Liver (tissue), 9 donors: ENCODE results near the gene NEIL1. TPM values are rescaled to one million over a fixed set of nuclear protein-coding genes. Genes with fewer than 3 reads are reported as not detected.
"Not testable (repeated sequence)": the region's sequence is repeated elsewhere in the genome, so short reads cannot be mapped to it uniquely, and the experiment has no call there.

ENCODE experiments used
- DNase-seq: peaks from one replicate; pipeline ENCODE4 v3.0.0-alpha.2; 2017; ENCODE audit warnings: low spot score
- H3K27ac ChIP-seq, 2 donors: one replicate each; pipeline ENCODE4 v1.7.0; 2013; ENCODE audit warnings: inconsistent platforms in 2 of 2, low read length in 2 of 2, control low read depth in 1 of 2, low read depth in 1 of 2, mild to moderate bottlenecking in 1 of 2
- H3K27me3 ChIP-seq, 4 donors: one replicate each; pipeline versions ENCODE4 v1.6.1 to v1.7.0; 2013; ENCODE audit warnings: low read length in 3 of 4, inconsistent platforms in 1 of 4, mild to moderate bottlenecking in 1 of 4, moderate library complexity in 1 of 4; ENCODE audit not compliant: control insufficient read depth in 4 of 4, insufficient read depth in 4 of 4
- H3K36me3 ChIP-seq, 4 donors: one replicate each; pipeline versions ENCODE4 v1.6.1 to v1.7.0; 2013; ENCODE audit warnings: low read length in 3 of 4, mild to moderate bottlenecking in 3 of 4, low read depth in 1 of 4, moderate library complexity in 1 of 4; ENCODE audit not compliant: control insufficient read depth in 4 of 4, insufficient read depth in 3 of 4
- H3K4me1 ChIP-seq, 4 donors: one replicate each; pipeline versions ENCODE4 v1.6.1 to v1.7.0; 2013; ENCODE audit warnings: low read length in 3 of 4, mild to moderate bottlenecking in 3 of 4, moderate library complexity in 1 of 4; ENCODE audit not compliant: control insufficient read depth in 4 of 4, insufficient read depth in 4 of 4
- H3K4me3 ChIP-seq, 3 donors: one replicate each; pipeline versions ENCODE4 v1.6.1 to v1.7.0; 2013; ENCODE audit warnings: low read length in 3 of 3, control low read depth in 1 of 3, low read depth in 1 of 3, mild to moderate bottlenecking in 1 of 3
- H3K9ac ChIP-seq, 2 donors: one replicate each; pipeline ENCODE4 v1.7.0; 2013; ENCODE audit warnings: low read length in 2 of 2, mild to moderate bottlenecking in 2 of 2, moderate library complexity in 2 of 2, control low read depth in 1 of 2, low read depth in 1 of 2
- H3K9me3 ChIP-seq, 4 donors: one replicate each; pipeline versions ENCODE4 v1.6.1 to v1.7.0; 2013; ENCODE audit warnings: low read length in 3 of 4; ENCODE audit not compliant: control insufficient read depth in 4 of 4
- ATF3 ChIP-seq: IDR thresholded peaks from 2 replicates; pipeline ENCODE4 v1.6.1; 2016; ENCODE audit warnings: antibody characterized with exemption
- CTCF ChIP-seq: fragments of 150-350 bp; IDR thresholded peaks from 2 replicates; pipeline ENCODE4 v1.5.1; 2017; ENCODE audit warnings: improper control_type of control experiment, low read depth, low read length; ENCODE audit not compliant: missing input control
- EGR1 ChIP-seq, 2 donors: IDR thresholded peaks; 2 replicates each; pipeline ENCODE4 v1.6.1; 2016 to 2018; ENCODE audit warnings: antibody characterized with exemption in 2 of 2, low read depth in 2 of 2
- FOXA1 ChIP-seq: IDR thresholded peaks from 2 replicates; pipeline ENCODE4 v1.6.1; 2016; ENCODE audit warnings: antibody characterized with exemption
- FOXA2 ChIP-seq: IDR thresholded peaks from 2 replicates; pipeline ENCODE4 v1.6.1; 2016; ENCODE audit warnings: antibody characterized with exemption
- GABPA ChIP-seq, 2 donors: IDR thresholded peaks in 1 of 2; conservative IDR thresholded peaks in 1 of 2; 2 replicates each; pipeline ENCODE4 v1.6.1; 2016; ENCODE audit warnings: antibody characterized with exemption in 2 of 2, mild to moderate bottlenecking in 1 of 2, moderate library complexity in 1 of 2
- HNF4A ChIP-seq, 2 donors: conservative IDR thresholded peaks; 2 replicates each; pipeline ENCODE4 v1.6.1; 2016; ENCODE audit warnings: antibody characterized with exemption in 2 of 2, mild to moderate bottlenecking in 2 of 2
- HNF4G ChIP-seq: IDR thresholded peaks from 2 replicates; pipeline ENCODE4 v1.6.1; 2016; ENCODE audit warnings: antibody characterized with exemption
- JUND ChIP-seq, 2 donors: IDR thresholded peaks; 2 replicates each; pipeline ENCODE4 v1.6.1; 2016; ENCODE audit warnings: antibody characterized with exemption in 2 of 2
- MAX ChIP-seq: IDR thresholded peaks from 2 replicates; pipeline ENCODE4 v1.6.1; 2016; ENCODE audit warnings: antibody characterized with exemption
- NR2F2 ChIP-seq: IDR thresholded peaks from 2 replicates; pipeline ENCODE4 v1.6.1; 2016; ENCODE audit warnings: antibody characterized with exemption
- RAD21 ChIP-seq, 2 donors: IDR thresholded peaks; 2 replicates each; pipeline ENCODE4 v1.6.1; 2016; ENCODE audit warnings: antibody characterized with exemption in 2 of 2, mild to moderate bottlenecking in 2 of 2
- REST ChIP-seq: IDR thresholded peaks from 2 replicates; pipeline ENCODE4 v1.6.1; 2016; ENCODE audit warnings: antibody characterized with exemption, mild to moderate bottlenecking
- RXRA ChIP-seq, 2 donors: IDR thresholded peaks; 2 replicates each; pipeline ENCODE4 v1.6.1; 2017 to 2018; ENCODE audit warnings: antibody characterized with exemption in 2 of 2, mild to moderate bottlenecking in 1 of 2
- SP1 ChIP-seq: IDR thresholded peaks from 2 replicates; pipeline ENCODE4 v1.6.1; 2018; ENCODE audit warnings: antibody characterized with exemption, mild to moderate bottlenecking
- TAF1 ChIP-seq: conservative IDR thresholded peaks from 2 replicates; pipeline ENCODE4 v1.6.1; 2016; ENCODE audit warnings: antibody characterized with exemption, mild to moderate bottlenecking
- YY1 ChIP-seq: IDR thresholded peaks from 2 replicates; pipeline ENCODE4 v1.6.1; 2016; ENCODE audit warnings: antibody characterized with exemption, mild to moderate bottlenecking
- ZBTB33 ChIP-seq: IDR thresholded peaks from 2 replicates; pipeline ENCODE4 v1.6.1; 2016; ENCODE audit warnings: antibody characterized with exemption
- WGBS: extraction: QIAGEN DNeasy Blood & Tissue Kit; methylation state at CpG from one replicate; pipeline ENCODE4 v1.1.7; 2013; 5-methylcytosine and 5-hydroxymethylcytosine counted together
- polyA plus RNA-seq, 2 donors: library from polyadenylated mRNA; stranded (reverse) in 1 of 2; unstranded in 1 of 2; fragments of 200-250 nt in 1 of 2; fragments of >200 nt in 1 of 2; fragmentation: Nextera tagmentation in 1 of 2; extraction: Ambion mirVana in 1 of 2; gene quantifications; one replicate each; pipeline versions ENCODE4 v1.2.1 to v1.2.3, GENCODE V29; 2013 to 2015
- total RNA-seq, 2 donors: library from RNA; depleted of rRNA; stranded (reverse); fragments of >200 nt; gene quantifications; one replicate each; pipeline ENCODE4 v1.2.3, GENCODE V29; 2014
- donor health status: healthy.
- donor health status: healthy.
- donor health status: healthy.
- donor health status: healthy.
- donor health status: healthy.

The NEIL1 gene
- total and polyA plus RNA-seq, 4 donors = 5.3 to 25.8 (median 17.5) TPM

- Histone ChIP-seq H3K27ac (no peak overlapping the region), H3K4me1 (no peaks in the 10 kb centered on the region), H3K4me3 (no peak overlapping the region), H3K9me3 (no peaks in the 10 kb centered on the region), H3K36me3 (no peaks in the 10 kb centered on the region), H3K9ac (no peak overlapping the region), H3K27me3 (no peaks in the 10 kb centered on the region)
- 90% methylated on average over 5 of the region's 5 CpGs for WGBS
- no peak for TF ChIP-seq FOXA1
- no peak for TF ChIP-seq ATF3
- TF ChIP-seq EGR1 (IDR thresholded peaks at IDR 0.05; ENCODE audit: low read depth in 2 of 2) = no peak
- no peak for TF ChIP-seq HNF4A (conservative IDR thresholded peaks at IDR 0.05)
- no peak for TF ChIP-seq YY1
- TF ChIP-seq ZBTB33 = no peak
- no peak for TF ChIP-seq HNF4G
- DNase-seq = no peak
Observed at GRCh38 chr15:75314552-75315290, 32.1 kb upstream of the NEIL1 start.

- not testable (repeated sequence) for H3K27ac ChIP-seq, H3K27me3 ChIP-seq, H3K4me3 ChIP-seq, H3K36me3 ChIP-seq, H3K4me1 ChIP-seq, H3K9ac ChIP-seq, DNase-seq, H3K9me3 ChIP-seq
- WGBS = 88% methylated on average over 5 of the region's 5 CpGs
Observed at GRCh38 chr15:75319231-75319897, 27.5 kb upstream of the NEIL1 start.

GRCh38 chr15:75321711-75322110, 25.1 kb upstream of the NEIL1 start:
- Histone ChIP-seq H3K4me3 (no peak overlapping the region), H3K27me3 (no peaks in the 10 kb centered on the region), H3K36me3 (no peaks in the 10 kb centered on the region), H3K27ac (no peak overlapping the region), H3K9me3 (no peaks in the 10 kb centered on the region), H3K4me1 (no peaks in the 10 kb centered on the region), H3K9ac (no peak overlapping the region)
- 90% methylated on average over 6 of the region's 6 CpGs for WGBS
- DNase-seq = no peak
- TF ChIP-seq SP1 = no peak
- no peak for TF ChIP-seq CTCF
- TF ChIP-seq JUND (IDR thresholded peaks at IDR 0.05) = no peak
- no peak for TF ChIP-seq HNF4G
- no peak for TF ChIP-seq GABPA (IDR thresholded peaks at IDR 0.05 in 1 of 2, conservative IDR thresholded peaks at IDR 0.05 in 1 of 2)
- no peak for TF ChIP-seq ZBTB33
- no peak for TF ChIP-seq RXRA (IDR thresholded peaks at IDR 0.05)
- no peak for TF ChIP-seq FOXA2
- no peak for TF ChIP-seq HNF4A (conservative IDR thresholded peaks at IDR 0.05)
- no peak for TF ChIP-seq REST
- TF ChIP-seq MAX = no peak
- TF ChIP-seq RAD21 (IDR thresholded peaks at IDR 0.05) = no peak
- no peak for TF ChIP-seq NR2F2
- TF ChIP-seq TAF1 = no peak
